WTC11 (cell line): ENCODE measurements around the gene LOXL4.

ENCODE experiments used
- ARID4B ChIP-seq: sonication (generic); formaldehyde crosslinking; IDR thresholded peaks from 2 replicates; pipeline ENCODE4 v1.8.0; 2023; ENCODE audit warnings: missing genetic modification reagents, mild to moderate bottlenecking, borderline replicate concordance
- ATF6 ChIP-seq: sonication (generic); formaldehyde crosslinking; IDR thresholded peaks from 2 replicates; pipeline ENCODE4 v1.8.1; 2023; ENCODE audit warnings: mild to moderate bottlenecking, missing genetic modification reagents
- E2F4 ChIP-seq: sonication (generic); formaldehyde crosslinking; IDR thresholded peaks from 2 replicates; pipeline ENCODE4 v1.8.1; 2022; ENCODE audit warnings: low read depth, mild to moderate bottlenecking, moderate library complexity, missing genetic modification reagents, borderline replicate concordance
- ESRRA ChIP-seq: sonication (generic); formaldehyde crosslinking; IDR thresholded peaks from 2 replicates; pipeline ENCODE4 v1.8.1; 2022; ENCODE audit warnings: mild to moderate bottlenecking, missing genetic modification reagents, borderline replicate concordance
- ETV6 ChIP-seq: sonication (generic); formaldehyde crosslinking; IDR thresholded peaks from 2 replicates; pipeline ENCODE4 v1.8.1; 2022; ENCODE audit warnings: mild to moderate bottlenecking, missing genetic modification reagents
- FOXP4 ChIP-seq: sonication (generic); formaldehyde crosslinking; IDR thresholded peaks from 2 replicates; pipeline ENCODE4 v1.8.0; 2022; ENCODE audit warnings: mild to moderate bottlenecking, missing genetic modification reagents
- HMGXB4 ChIP-seq: sonication (generic); formaldehyde crosslinking; IDR thresholded peaks from 2 replicates; pipeline ENCODE4 v1.8.1; 2023; ENCODE audit warnings: mild to moderate bottlenecking, moderate library complexity, missing genetic modification reagents
- IRF2 ChIP-seq: sonication (generic); formaldehyde crosslinking; IDR thresholded peaks from 2 replicates; pipeline ENCODE4 v1.8.0; 2022; ENCODE audit warnings: low read depth, missing genetic modification reagents, borderline replicate concordance
- ZNF317 ChIP-seq: sonication (generic); formaldehyde crosslinking; IDR thresholded peaks from 2 replicates; pipeline ENCODE4 v1.8.1; 2023; ENCODE audit warnings: low read depth, mild to moderate bottlenecking, moderate library complexity, missing genetic modification reagents, borderline replicate concordance
- TF ChIP-seq, protein P1 (sequence below): fragments of 200-600 bp; IDR thresholded peaks from 2 replicates; pipeline ENCODE4 v1.8.0; 2022; ENCODE audit warnings: antibody characterized with exemption
- TF ChIP-seq, protein P2 (sequence below): sonication (generic); formaldehyde crosslinking; IDR thresholded peaks from 2 replicates; pipeline ENCODE4 v1.8.1; 2023; ENCODE audit warnings: mild to moderate bottlenecking, missing genetic modification reagents
- TF ChIP-seq, protein P3 (sequence below): sonication (generic); formaldehyde crosslinking; IDR thresholded peaks from 2 replicates; pipeline ENCODE4 v1.8.0; 2022; ENCODE audit warnings: mild to moderate bottlenecking, missing genetic modification reagents

DNA sequence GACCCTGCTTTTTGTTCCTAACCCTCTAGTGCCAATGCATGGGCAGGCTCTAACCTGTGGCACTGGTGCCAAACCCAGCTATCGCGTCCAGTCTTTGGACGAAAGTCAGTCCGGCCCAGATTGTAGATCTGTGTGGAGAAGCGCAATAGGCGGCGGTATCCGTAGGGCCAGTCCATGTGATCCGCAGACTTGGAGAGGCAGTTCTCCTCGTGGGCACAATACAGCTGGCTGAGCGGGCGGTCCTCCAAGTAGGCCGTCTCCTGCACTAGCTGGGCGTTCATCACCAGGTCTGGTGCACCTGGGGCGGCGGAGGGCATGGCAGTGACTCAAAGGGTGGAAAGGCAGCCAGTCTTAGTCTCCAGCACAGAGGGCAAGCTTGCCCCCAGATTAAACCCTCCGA is 14.5 kb downstream of the LOXL4 start:
- TF ChIP-seq, protein P1, sequence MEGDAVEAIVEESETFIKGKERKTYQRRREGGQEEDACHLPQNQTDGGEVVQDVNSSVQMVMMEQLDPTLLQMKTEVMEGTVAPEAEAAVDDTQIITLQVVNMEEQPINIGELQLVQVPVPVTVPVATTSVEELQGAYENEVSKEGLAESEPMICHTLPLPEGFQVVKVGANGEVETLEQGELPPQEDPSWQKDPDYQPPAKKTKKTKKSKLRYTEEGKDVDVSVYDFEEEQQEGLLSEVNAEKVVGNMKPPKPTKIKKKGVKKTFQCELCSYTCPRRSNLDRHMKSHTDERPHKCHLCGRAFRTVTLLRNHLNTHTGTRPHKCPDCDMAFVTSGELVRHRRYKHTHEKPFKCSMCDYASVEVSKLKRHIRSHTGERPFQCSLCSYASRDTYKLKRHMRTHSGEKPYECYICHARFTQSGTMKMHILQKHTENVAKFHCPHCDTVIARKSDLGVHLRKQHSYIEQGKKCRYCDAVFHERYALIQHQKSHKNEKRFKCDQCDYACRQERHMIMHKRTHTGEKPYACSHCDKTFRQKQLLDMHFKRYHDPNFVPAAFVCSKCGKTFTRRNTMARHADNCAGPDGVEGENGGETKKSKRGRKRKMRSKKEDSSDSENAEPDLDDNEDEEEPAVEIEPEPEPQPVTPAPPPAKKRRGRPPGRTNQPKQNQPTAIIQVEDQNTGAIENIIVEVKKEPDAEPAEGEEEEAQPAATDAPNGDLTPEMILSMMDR: no peak
- no peak for TF ChIP-seq E2F4
- no peak for TF ChIP-seq HMGXB4
- no peak for TF ChIP-seq ARID4B
- no peak for TF ChIP-seq ZNF317
- no peak for TF ChIP-seq IRF2 (CRISPR knock-in tag)
- TF ChIP-seq, protein P2, sequence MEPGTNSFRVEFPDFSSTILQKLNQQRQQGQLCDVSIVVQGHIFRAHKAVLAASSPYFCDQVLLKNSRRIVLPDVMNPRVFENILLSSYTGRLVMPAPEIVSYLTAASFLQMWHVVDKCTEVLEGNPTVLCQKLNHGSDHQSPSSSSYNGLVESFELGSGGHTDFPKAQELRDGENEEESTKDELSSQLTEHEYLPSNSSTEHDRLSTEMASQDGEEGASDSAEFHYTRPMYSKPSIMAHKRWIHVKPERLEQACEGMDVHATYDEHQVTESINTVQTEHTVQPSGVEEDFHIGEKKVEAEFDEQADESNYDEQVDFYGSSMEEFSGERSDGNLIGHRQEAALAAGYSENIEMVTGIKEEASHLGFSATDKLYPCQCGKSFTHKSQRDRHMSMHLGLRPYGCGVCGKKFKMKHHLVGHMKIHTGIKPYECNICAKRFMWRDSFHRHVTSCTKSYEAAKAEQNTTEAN (CRISPR knock-in tag): no peak
- TF ChIP-seq ETV6 (CRISPR knock-in tag): no peak
- no peak for TF ChIP-seq FOXP4
- no peak for TF ChIP-seq ATF6 (CRISPR knock-in tag)
- TF ChIP-seq ESRRA (CRISPR knock-in tag): no peak
- TF ChIP-seq, protein P3, sequence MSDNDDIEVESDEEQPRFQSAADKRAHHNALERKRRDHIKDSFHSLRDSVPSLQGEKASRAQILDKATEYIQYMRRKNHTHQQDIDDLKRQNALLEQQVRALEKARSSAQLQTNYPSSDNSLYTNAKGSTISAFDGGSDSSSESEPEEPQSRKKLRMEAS (CRISPR knock-in tag): no peak
